ENCODE measurements around the gene F2R. TPM values are rescaled to one million over a fixed set of nuclear protein-coding genes. Genes with fewer than 3 reads are reported as not detected.

Gene F2R
- total and polyA plus RNA-seq, 2 of the 8 experiments (the other 6 are each of a cell fraction or from before 2014, with no cell fraction given): 23.8 to 29.1 TPM

DNA sequence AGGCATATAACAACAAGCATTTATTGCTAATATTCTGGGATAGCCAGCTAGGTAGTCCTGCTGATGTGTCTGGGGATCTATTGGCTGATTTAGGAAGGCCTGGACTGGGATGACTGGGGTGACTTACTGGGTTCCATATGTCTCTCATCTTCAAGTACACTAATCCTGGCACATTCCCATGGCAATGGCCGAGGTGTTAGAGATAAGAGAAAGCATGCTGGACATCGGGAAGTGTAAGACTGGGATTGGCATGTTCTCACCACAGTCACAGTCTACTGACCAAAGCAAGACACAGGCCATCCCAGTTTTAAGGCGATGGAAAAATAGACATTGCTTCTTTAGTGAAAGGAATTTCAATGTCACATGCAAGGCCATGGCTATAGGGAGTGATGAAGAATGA, 29.7 kb downstream of the F2R start:
- no peak overlapping the region for H3K4me2 ChIP-seq (ENCODE audit: insufficient read depth in 1 of 2, low read depth in 2 of 2, low read length in 2 of 2)
- H2AK5ac ChIP-seq (ENCODE audit: low read depth, low read length): no peak overlapping the region
- H2BK20ac ChIP-seq (ENCODE audit: low read length): no peak overlapping the region
- no peaks in the 10 kb centered on the region for H4K20me1 ChIP-seq (replicated peaks in 1 of 2; ENCODE audit: control insufficient read depth in 1 of 2, insufficient read depth in 2 of 2, low read length in 2 of 2)
- H3K9ac ChIP-seq (replicated peaks in 1 of 4; ENCODE audit: extremely low read depth in 1 of 4, low read depth in 3 of 4, low read length in 3 of 4): no peak overlapping the region
- H3K4me3 ChIP-seq (ENCODE audit: extremely low read depth in 1 of 4, insufficient read depth in 2 of 4, low read depth in 3 of 4, low read length in 4 of 4): no peak overlapping the region
- H3K14ac ChIP-seq (ENCODE audit: insufficient read length): no peak overlapping the region
- 92% methylated on average over 3 of the region's 3 CpGs; no CpG with 5 or more reads in 1 of the 2 experiments for WGBS, 2 experiments (ENCODE audit: extremely low coverage in 1 of 2, insufficient coverage in 1 of 2, insufficient read length in 1 of 2, insufficient replicate concordance in 2 of 2, low coverage in 1 of 2, low lambda C conversion rate in 2 of 2, missing lambda C conversion rate in 1 of 2)
- H2BK5ac ChIP-seq (ENCODE audit: low read depth, low read length): no peak overlapping the region
- 0 out of 2 replicates have a peak overlapping the region, but pooled peaks have one; percentile 65 for H2BK15ac ChIP-seq (ENCODE audit: low read length)
- no peak overlapping the region for H4K91ac ChIP-seq (replicated peaks; ENCODE audit: insufficient read length, low read length)
- H3K9me3 ChIP-seq (ENCODE audit: insufficient read depth in 2 of 2, low read depth in 1 of 2, low read length in 1 of 2): no peaks in the 10 kb centered on the region
- H2BK120ac ChIP-seq (replicated peaks; ENCODE audit: low read depth, low read length): no peak overlapping the region
- H3K4ac ChIP-seq (replicated peaks; ENCODE audit: insufficient read length, low read depth, low read length): no peak overlapping the region
- no peaks in the 10 kb centered on the region for H3K79me2 ChIP-seq (ENCODE audit: control insufficient read depth in 1 of 2, insufficient read depth in 2 of 2, low read length in 2 of 2)
- ChIA-PET CTCF (ENCODE audit: partially characterized antibody) (interaction anchor here (1.0 to 1.1 kb wide), 3 partner anchors 9 to 144 kb away, joined by 3 to 5 read pairs (median 4); no protein-coding TSS in a partner anchor), POLR2A (ENCODE audit: partially characterized antibody) (no interaction called here)
- no peak for FAIRE-seq
- no peak overlapping the region for H3K23ac ChIP-seq (ENCODE audit: insufficient read length)
- no peak for DNase-seq (ENCODE audit: low read depth in 1 of 2, low spot score in 2 of 2)
- H3K27ac ChIP-seq (ENCODE audit: low read depth, low read length): no peak overlapping the region
- H3K27me3 ChIP-seq (replicated peaks in 1 of 4; ENCODE audit: control insufficient read depth in 3 of 4, extremely low read depth in 1 of 4, insufficient read depth in 3 of 4, low read length in 3 of 4): no peaks in the 10 kb centered on the region
- H3K56ac ChIP-seq (replicated peaks; ENCODE audit: insufficient read length, low read depth, low read length): no peak overlapping the region
- H2AFZ ChIP-seq (ENCODE audit: low read length): no peak overlapping the region
- no peaks in the 10 kb centered on the region for H3K36me3 ChIP-seq (ENCODE audit: control insufficient read depth in 2 of 4, insufficient read depth in 4 of 4, low read length in 3 of 4)
- no peaks in the 10 kb centered on the region for H3K79me1 ChIP-seq (ENCODE audit: low read depth, low read length)
- TF ChIP-seq EGR1 (IDR thresholded peaks at IDR 0.05; ENCODE audit: borderline replicate concordance, low read depth, low read length) (no peak), SRF (IDR thresholded peaks at IDR 0.05; ENCODE audit: low read depth, low read length) (no peak), RXRA (IDR thresholded peaks at IDR 0.05; ENCODE audit: insufficient read depth, low read depth, low read length) (no peak), FOSL1 (IDR thresholded peaks at IDR 0.05; ENCODE audit: insufficient read depth, low read depth, low read length) (no peak), CTBP2 (IDR thresholded peaks at IDR 0.05; ENCODE audit: borderline replicate concordance, insufficient read depth, insufficient read length, low read length) (no peak), JUND (IDR thresholded peaks at IDR 0.05; ENCODE audit: low read length) (no peak), KDM4A (IDR thresholded peaks at IDR 0.05; ENCODE audit: low read depth, low read length, severe bottlenecking) (no peak)
- no peak overlapping the region for H4K5ac ChIP-seq (ENCODE audit: insufficient read length, low read depth, low read length)
- no peak overlapping the region for H2BK12ac ChIP-seq (ENCODE audit: low read depth, low read length)
- H3K4me1 ChIP-seq (replicated peaks in 1 of 4; ENCODE audit: control insufficient read depth in 3 of 4, insufficient read depth in 4 of 4, low read length in 3 of 4): no peaks in the 10 kb centered on the region
- no peak overlapping the region for H3K18ac ChIP-seq (ENCODE audit: extremely low read depth, low read length)
- H4K8ac ChIP-seq (ENCODE audit: extremely low read depth, insufficient read depth, low read length): no peak overlapping the region
- H3K23me2 ChIP-seq (ENCODE audit: low read depth, low read length): no peaks in the 10 kb centered on the region; the same call in 1 of the 2 replicates

Data from H1 (cell line).